Kidney capillary endothelial cell (primary cell): ENCODE measurements around the gene PANK1.

ENCODE experiments used
- DNase-seq: peaks from one replicate; pipeline ENCODE4 v3.0.0-alpha.2; 2018; ENCODE audit warnings: low spot score

PANK1 gene

DNA sequence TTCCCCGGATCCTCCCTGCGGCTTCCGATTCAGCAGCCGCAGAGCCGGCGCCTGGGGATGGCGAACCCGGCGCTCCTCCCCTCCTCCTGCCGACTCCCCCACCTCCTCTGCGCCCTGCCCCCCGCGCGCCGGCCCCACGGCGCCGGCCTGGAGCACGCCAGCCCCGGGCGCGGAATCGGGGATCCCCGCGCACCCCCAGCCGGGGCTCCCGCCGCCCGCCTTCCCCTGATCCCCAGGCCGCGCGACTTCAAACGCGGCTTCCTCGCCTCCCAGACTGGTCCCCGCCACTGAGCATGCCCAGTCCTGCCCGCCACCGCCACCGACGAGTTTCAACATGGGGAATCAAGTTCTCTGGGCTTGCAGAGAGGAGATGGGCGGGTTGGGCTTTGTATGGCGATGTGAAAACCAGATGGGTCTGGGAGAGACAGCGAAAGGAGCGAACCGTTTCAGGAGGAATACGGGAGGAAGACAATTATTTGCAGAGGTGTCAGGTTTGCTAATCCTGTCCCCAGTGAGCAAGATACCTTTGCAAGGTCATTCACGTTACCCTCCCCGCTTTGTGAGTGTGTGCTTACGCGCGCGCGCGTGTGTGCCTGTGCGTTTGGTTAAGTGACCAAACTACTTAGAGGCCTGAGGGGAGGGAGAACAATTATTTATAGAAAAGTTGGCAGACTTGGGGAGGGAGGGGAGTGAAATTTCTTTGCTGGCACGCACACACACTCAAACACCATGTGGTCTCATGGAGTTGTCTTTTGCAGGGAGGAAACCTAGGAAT lies at the start of gene PANK1:
TSS of gene PANK1 (minus strand) at position 276 of the 775 bp plus-strand sequence. CDS start 351 bp downstream, outside the sequence.
- DNase-seq, result peak; percentile 59

DNA sequence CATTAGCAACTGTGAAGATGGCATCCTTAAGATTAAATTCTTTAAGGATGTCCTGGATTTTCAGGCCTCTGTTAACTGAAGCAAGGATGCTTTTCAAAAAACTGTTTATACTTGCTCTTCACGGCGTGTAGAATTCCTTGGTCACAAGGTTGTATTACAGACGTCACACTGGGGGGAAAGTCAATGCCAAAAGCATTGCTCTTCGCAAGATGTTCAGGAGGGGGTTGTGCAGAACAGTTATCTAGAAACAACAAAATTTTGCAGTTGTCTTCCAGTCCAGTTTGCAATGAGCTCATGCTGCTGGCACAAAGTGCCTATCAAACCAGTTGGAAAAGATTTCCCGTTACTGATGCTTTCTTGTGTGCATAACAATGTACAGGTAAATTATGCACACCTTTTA lies 48.1 kb upstream of the PANK1 start:
- no peak for DNase-seq

DNA sequence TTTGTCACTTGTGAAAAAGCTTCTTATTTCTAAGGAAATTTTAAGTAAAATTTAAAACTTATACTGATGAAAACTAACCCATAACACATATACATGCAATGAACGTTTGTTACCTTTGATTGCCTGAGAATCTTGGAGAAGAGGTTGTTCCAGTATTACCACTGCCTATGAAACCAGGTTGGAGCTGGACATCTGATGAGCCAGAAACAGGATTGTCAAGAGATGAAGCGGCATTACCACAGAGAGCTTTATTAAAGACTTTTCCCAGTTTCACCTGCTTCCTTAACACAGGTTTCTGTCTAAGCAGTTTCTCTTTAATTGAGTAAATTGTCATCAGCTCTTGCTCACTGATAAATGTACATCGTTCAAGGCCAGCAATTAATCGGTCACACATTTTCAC lies 47.4 kb upstream of the PANK1 start:
- DNase-seq, result no peak

DNA sequence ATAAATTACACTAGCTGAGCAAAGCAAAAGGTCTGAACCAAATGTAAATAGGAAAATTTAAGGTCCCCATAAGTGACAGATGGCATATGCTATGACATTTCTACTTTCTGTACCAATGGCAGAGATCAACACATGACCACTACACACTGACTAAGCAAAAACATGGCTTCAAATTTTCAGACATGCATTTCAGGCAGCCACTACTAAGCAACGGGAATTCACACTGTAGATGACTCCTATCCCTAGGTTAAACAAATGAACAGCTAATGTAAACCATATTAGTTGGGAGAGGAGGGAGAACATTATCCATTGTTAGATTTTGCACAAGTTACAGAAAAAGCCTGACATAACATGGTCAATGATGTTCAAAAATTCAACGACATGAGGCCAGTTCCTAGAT lies 45.0 kb upstream of the PANK1 start:
- no peak for DNase-seq

DNA sequence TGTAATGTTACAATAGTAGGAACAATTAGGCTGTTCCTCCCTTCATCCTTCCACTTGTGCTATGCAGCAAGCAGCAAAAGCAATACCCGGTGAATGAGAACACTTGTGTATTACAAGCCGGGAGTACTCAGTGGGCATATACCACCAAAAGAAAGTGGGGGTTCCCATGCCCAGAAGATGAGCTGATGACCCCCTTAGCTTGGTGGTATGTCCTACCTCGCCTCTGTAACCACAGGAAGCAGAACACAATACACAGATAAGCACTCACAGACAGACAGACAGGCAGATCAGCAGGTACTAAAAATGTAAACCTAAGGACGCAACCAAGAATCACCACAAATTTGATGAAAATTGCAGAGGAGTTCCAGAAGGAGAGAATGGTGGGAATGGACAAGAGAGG lies 40.9 kb upstream of the PANK1 start:
- DNase-seq, result no peak

DNA sequence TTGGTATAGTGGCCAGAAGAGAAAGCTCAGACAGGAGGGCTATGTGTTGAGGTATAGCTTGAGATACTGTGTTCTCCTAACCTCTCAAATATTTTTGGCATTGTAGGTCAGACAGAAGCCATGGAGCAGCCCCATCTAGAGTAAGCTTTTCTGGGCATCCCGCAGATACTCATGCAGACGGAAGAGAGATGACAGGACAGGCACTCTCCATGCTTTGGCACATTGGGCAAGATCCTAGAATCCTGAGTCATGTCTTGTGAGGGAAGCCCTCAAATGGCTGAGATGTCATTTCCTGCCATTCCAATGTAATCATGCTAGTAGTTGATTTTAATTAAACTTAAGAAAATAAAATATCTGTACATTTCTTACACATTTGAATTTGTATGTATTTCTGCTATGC lies 39.6 kb upstream of the PANK1 start:
- peak; percentile 13 for DNase-seq

DNA sequence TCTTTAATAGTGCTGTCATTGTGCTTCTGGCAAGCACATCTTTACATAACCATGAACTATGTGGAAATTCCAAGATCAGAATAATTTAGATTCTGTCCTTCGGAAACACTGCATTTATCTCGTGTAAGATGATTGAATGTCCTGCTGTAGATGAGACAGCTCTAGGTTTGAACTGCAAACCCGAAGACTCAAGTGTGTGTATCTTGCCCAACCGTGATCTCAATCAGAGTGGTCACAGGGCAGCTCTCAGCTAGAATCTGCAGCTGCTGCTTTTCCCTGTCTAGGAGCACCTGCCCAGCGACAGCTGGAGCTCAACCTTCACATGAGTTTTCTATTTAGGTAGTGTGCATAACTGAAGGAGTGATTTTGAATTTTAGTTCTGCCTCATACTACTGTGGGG lies 38.8 kb upstream of the PANK1 start:
- DNase-seq, result no peak

DNA sequence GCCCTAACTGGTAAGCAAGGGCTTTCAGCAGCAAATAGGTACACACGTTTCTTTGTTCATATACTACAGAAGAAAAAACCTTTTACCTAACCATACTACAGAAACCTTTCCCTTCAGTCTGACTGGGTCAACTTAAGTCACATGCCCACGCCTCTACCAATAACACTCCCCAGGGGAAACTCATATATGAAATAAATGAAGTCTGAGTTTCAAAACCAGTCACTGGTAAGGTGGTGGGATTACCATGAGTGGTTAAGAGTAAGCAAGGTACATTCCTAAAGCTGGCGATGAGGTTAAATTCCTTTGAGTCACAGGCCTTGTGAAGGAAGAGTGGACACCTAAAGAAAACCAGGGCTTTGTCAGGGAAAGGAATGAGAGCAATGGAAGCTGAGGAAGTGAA lies 34.9 kb upstream of the PANK1 start:
- no peak for DNase-seq

DNA sequence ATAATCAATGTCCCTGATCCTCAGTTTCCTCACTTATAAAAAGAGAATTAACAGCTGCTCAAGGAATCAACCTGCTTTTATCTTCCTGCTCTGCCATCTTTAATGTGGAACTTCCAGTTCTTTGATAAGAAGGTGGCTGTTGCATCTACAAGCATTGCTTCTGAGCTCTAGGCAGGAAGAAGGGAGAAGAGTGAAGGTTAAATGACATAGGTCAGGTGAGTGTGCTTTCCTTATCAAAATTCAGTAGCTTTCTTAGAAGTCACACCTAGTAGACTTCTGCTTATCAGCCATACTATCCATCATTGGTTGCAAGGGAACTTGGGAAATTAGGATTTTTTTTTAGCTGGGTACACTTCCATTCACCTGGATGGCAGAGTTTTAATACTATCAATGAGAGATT lies 32.3 kb upstream of the PANK1 start:
- no peak for DNase-seq

DNA sequence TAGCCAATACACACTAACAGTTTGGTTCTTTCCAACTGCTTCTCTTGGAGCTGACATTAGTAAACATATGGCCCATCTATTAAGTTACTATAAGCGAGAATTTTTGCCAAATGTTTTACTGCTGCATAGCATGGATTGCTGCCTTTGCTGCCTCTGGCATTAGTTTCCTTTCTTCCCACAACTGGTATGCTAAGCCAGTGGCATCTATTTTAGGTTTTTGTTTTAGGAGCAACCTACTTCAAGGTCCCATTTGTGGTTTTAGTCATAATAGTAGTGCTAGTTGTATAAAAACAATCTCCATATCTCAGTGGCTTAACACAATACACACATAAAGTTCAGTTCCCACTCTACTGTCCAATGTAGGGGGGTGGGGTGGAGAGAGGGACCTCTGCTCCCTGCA lies 25.9 kb upstream of the PANK1 start:
- DNase-seq, result no peak

DNA sequence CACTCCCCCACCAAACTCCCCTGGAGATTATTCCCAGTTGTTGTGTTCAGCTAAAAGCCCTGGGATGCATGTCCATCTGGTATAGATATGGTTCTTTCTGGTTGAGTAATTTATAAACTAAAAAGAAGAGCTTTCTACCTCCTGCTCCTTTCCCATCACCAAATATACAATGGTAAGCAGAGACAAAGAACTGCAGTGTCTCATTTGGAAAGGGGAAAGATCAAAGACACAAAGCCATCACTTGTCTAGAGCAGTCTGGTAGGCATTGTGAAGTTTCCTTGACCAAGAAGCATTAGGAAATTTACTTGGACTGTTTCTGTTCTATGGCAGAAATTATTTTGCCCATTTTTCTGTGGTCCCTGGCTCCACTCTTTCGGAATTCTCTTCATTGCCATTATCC lies 24.9 kb upstream of the PANK1 start:
- DNase-seq, result no peak

DNA sequence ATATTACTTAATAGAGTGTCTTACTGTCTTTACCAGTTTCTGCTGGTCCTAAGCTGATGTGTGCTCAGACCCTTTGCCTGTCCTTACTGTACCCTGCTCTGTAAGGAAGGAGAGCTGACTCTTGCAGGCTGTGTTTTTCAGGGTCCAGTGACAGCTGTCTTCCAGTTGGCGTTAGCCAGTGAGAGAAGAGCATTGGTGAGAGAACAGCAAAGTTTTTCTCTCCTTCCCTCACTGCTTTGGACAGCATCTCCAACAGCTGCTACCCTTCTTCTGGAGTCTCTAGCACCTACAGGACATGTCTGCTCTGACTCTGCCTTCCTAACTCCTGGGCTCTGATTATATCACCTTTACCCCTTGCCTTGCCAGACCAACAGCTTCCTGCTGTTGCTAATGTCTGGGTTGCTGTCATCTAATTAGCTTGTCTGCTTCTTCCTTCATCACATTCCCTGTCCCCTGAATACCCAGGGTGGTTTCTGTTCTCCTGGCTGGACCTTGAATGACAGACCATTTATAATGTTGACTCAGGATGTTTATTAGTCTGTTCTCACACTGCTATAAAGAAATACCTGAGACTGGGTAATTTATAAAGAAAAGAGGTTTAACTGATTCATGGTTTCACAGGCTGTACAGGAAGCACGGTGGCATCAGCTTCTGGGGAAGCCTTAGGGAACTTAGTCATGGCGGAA lies 23.5 kb upstream of the PANK1 start:
- DNase-seq, result no peak

DNA sequence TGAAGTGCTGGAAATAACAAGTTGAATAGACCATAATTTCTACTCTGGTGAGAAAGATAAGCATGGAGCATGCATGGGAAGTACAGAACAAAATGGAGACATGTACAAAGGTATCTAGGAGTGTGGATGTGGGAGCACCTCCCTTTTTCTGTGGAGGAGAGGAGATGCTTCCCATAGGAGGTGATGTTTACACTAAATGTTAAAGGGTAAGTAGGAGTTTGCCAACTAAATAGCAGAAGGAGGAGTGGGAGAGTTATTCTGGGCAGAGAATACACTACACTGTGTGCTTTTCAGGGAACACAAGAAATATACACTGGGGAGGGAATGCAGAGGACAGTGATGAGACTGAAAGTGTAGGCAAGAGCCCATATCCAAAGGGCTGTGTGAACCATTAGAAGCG lies 21.1 kb upstream of the PANK1 start:
- DNase-seq, result no peak

DNA sequence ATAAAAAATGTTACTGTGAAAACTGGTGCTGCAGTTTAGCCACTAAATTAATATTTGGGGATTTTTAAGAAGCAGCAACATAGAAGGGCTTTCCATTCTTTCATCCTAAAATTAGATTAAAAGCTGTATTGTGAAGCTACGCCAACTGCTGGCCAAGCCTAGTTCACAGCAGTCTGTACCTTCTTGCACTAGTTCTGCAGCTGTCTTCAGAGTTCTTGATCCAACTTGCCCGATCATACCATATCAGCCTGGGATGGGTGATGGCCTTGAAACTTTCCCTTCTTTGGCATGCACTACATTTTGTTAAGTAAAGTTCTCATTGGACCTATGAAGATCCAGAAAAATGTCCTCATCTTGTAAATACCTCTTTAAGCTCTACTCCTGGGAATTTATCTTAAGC lies 20.3 kb upstream of the PANK1 start:
- DNase-seq, result no peak

DNA sequence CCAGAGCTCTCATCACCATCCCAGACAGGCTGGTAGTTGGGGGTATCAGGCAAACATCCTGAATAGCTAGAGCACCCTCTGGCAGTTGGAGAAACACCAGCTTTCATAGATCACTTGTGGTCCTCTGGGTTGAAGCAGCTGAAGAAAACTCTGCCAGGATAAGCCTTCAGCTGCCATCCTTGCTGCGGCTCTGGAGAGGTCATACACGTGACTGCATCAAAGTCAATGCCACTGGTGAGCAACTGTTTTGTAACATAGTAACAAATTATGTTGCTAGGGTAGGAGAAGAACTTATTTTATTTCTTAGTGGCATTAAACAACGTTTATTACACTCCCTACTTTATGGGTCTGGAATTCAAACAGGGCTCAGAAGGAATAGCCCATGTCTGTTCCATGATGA lies 19.2 kb upstream of the PANK1 start:
- no peak for DNase-seq

DNA sequence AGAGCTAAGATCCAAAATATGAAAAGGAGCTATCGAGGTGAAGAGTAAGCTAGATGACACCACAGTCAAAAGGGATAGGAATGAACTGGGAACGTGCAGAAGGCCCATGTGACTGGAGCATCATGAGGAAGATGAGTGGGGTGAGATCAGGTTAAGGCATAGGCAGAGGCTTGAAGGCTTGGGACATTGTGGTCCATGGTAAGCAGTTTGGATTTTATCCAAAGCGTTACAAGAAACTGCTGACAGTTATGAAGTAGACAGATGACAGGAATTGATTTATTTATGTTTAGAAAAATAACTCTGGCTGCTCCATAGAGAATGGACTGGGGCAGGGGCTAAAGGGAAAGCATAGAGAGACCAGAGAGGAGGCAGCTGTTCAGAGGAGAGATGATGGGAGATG lies 18.1 kb upstream of the PANK1 start:
- DNase-seq, result no peak

DNA sequence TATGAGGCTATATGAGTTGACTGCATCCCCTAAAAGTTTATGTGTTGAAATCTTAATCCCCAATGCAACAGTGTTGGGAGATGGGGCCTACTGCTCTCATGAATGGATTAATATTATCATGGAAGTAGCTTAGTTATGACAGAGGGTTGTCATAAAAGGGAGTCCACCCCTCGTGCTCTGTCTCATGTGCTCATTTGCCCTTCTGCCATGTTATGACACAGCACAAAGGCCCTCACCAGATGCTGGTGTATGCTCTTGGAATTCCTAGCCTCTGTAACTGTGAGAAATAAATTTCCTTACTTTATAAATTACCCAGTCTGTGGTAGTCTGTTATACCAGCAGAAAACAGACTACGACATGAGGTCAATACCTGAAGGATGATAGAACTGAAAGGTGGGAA lies 17.6 kb upstream of the PANK1 start:
- no peak for DNase-seq

DNA sequence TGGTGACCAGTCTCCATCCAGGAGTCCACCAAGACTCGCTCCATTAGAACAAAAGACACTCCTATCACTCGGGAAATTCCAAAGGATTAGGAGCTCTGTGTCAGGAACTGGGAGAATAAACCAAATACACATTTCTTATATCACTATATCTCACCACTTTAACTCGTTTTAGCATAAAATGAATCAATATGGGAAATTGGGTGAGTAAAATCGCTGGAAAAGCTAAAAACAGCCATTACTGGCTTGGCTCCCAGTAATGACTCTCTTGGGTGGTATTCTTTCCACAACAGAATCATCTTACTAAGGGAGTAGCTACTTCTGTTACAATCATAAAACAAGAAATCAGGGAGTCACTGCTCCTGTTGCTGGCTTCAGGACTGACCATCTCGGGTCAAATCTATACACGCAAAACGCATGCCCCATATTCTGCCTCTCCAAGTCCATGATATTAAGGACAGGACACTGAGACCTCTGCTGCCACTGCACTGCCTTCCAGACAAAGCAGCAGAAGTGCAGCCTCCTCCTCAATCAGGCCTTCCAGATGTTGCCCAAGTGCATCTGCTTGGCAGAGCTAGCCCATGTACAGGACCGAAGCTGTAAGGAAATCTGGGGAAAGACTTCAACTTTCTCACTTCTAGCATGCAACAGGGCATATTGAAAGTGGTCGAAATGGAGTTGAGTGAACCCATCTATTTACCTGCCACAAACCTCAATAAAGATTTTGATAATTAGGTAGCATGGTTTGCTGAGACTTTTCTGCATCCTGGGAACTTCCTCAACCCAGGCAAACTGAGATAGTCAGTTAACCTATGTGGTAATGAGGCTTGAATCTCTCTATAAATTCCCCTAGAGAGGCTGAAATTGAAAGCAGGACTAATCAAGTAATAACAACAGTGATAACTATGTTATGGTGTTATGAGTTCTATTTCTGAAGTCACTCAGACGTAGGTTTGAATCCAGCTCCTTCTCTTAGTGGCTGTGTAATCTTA lies 14.4 kb upstream of the PANK1 start:
- DNase-seq, result no peak

DNA sequence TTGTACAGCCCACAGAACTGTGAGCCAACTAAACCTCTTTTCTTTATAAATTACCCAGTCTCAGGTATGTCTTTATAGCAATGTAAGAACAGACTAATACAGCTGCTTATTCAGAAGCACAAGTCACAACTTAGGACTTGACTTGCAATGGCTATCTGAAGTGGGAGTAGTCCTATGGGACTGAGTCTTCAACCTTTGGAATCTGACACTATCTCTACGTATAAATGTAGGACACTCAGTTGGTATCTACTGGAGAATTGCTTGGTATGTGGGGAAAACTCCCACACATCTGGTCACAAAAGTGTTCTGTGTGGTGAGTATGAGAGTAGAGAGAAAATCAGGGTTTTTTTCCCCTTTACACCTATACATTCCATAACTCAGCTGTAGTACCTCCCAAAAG lies 12.3 kb upstream of the PANK1 start:
- no peak for DNase-seq

DNA sequence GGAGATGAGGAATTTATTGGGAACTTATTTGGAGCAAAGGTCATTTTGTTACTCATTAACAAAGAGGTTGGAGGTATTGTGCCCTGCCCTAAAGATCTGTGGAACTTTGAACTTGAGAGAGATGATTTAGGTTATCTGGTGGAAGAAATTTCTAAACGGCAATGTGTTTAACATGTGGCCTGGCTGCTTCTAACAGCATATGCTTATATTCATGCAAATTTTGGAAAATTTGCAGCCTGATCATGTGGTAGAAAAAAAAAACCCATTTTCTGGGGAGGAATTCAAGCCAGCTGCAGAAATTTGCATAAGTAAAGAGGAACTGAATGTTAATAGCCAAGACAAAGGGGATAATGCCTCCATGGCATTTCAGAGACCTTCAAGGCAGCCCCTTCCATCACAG lies 10.7 kb upstream of the PANK1 start:
- DNase-seq, result no peak

DNA sequence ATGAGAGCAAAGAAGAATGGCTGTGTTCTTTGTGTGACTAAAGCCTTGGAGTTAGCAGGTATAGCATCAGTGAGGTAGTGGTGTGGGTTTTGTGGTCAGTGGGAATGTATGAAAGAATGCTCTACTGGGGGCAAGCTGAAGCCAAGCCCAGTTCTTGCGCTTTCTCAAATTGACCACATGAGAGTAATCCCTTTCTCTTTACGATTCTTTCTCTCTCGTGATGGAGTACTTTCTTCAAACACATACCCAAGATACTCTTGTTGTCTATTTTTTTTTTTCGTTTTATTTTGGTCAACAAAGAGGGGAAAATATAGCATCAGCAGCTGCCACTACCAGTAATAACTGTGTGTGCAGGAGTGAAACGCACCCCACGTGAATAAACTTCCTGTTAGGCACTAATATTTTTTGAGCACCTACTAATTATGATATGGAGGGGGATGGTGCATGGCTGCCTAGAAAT lies 8.4 kb upstream of the PANK1 start:
- DNase-seq, result no peak

DNA sequence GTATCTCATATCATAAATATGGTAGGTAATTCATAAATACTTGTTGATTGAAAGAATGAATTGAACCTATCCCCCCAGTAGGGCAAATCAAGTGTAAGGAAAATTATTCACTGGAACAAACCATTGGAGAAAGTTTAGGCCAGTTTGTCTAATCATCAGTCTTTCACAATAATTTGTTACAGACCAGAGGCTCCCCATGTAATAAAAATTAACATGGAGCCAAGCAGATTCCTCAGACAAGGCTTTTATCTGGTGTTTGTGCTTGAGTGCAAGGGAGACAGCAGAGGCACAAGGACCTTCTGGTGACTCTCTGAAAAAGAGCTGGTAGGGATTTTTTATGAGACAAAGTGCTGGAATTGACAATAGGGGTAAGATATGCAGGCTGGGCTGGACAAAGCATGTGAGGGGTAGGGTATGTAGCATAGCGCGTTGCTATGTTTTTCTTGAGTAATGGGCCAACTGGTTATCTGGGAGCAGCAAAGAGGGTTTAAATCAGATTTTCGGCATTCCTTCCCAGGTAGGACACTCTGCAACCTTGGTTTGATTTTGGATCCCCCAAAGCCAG lies 7.8 kb upstream of the PANK1 start:
- DNase-seq, result no peak
